NCI-H226 (cell line): ENCODE measurements around the gene ZNF605.
"Not testable (repeated sequence)": the region's sequence is repeated elsewhere in the genome, so short reads cannot be mapped to it uniquely, and the experiment has no call there.

Experiments
- DNase-seq: peaks from one replicate; pipeline ENCODE4 v3.0.0-alpha.2; 2015

The ZNF605 gene

GRCh38 chr12:132956011-132956788, at the start of gene ZNF605:
Gene ZNF605 (minus strand): TSS chr12:132956306. CDS start chr12:132945635, 10,671 bp downstream.
- peak; percentile 28 for DNase-seq

- no peak for DNase-seq
These were observed 42.6 kb upstream of the ZNF605 start for GRCh38 chr12:132998741-132999140.

GRCh38 chr12:132986885-132987225, 30.7 kb upstream of the ZNF605 start:
- no peak for DNase-seq

- DNase-seq, result peak; percentile 95
These were observed 30.1 kb upstream of the ZNF605 start, which contains the start of gene ZNF26 for GRCh38 chr12:132986001-132986884. Gene ZNF26 (plus strand): TSS chr12:132986367. CDS start chr12:132986841, 474 bp downstream.

- DNase-seq, result not testable (repeated sequence)
These were observed 20.8 kb upstream of the ZNF605 start for GRCh38 chr12:132976870-132977269.

- DNase-seq, result no peak
These were observed 16.3 kb upstream of the ZNF605 start for GRCh38 chr12:132972374-132972773.

GRCh38 chr12:132967736-132968135, 11.6 kb upstream of the ZNF605 start:
- no peak for DNase-seq

GRCh38 chr12:132966676-132967415, 10.7 kb upstream of the ZNF605 start:
- DNase-seq, result no peak

- no peak for DNase-seq
These were observed 9.7 kb upstream of the ZNF605 start for GRCh38 chr12:132965796-132966195.

- DNase-seq, result not testable (repeated sequence)
These were observed 7.8 kb upstream of the ZNF605 start for GRCh38 chr12:132963947-132964346.

GRCh38 chr12:132961790-132962189, 5.7 kb upstream of the ZNF605 start:
- DNase-seq, result not testable (repeated sequence)

GRCh38 chr12:132955094-132956010, 754 bp downstream of the ZNF605 start:
- DNase-seq, result no peak

GRCh38 chr12:132954471-132955048, 1.5 kb downstream of the ZNF605 start:
- DNase-seq, result no peak

- DNase-seq, result no peak
These were observed 2.3 kb downstream of the ZNF605 start for GRCh38 chr12:132953771-132954170.

- no peak for DNase-seq
These were observed 3.0 kb downstream of the ZNF605 start for GRCh38 chr12:132953163-132953425.

- DNase-seq, result no peak
These were observed 3.5 kb downstream of the ZNF605 start for GRCh38 chr12:132952371-132953162.

- DNase-seq, result no peak
These were observed 4.5 kb downstream of the ZNF605 start for GRCh38 chr12:132951649-132952048.

- no peak for DNase-seq
These were observed 5.1 kb downstream of the ZNF605 start for GRCh38 chr12:132950844-132951535.

- no peak for DNase-seq
These were observed 5.9 kb downstream of the ZNF605 start for GRCh38 chr12:132949936-132950837.
